Ecto neural progenitor cell (in vitro differentiated cells): Measurements from ENCODE around the gene FAM13B.
"Not testable (repeated sequence)": the region's sequence is repeated elsewhere in the genome, so short reads cannot be mapped to it uniquely, and the experiment has no call there.

Source experiments
- DNase-seq: peaks from one replicate; pipeline ENCODE4 v3.0.0-alpha.2; 2018; ENCODE audit warnings: low spot score

FAM13B gene

DNA sequence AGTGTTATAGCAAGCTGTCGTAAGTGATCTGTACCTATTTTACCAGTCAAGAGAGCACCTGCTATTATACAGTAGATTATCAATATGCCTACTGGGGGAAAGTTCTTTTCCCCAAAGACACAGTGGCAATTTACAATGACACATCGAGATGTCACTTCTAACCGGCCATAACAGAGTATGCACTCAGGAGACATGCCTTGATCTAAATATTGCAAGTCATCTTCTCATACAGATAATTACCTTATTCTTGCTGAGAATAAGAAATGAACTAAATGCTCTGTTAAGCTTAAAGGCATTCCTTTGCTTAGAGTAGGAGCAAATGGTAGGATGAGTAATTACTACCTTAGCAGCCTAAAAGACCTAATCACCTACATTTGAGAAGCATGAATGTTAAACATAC, 72.1 kb downstream of the FAM13B start:
- no peak for DNase-seq

DNA sequence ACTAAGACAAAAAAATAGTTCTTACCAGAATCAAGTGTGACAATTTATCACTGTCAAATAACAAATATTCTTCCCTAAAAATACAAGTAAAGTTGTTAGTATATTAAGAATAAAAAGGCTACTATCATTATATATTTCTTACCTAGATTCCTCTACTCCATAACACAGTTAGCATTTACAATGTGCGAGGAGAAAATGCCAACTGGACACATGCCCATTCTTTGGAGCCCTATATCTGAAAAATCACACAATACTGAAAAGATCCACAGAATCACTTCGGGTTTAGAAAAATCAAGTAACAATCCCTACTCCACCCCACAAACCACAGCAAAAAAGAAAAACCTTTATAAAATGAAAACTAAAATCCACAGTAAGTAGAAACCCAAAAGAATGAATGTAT, 72.7 kb downstream of the FAM13B start:
- DNase-seq: no peak

DNA sequence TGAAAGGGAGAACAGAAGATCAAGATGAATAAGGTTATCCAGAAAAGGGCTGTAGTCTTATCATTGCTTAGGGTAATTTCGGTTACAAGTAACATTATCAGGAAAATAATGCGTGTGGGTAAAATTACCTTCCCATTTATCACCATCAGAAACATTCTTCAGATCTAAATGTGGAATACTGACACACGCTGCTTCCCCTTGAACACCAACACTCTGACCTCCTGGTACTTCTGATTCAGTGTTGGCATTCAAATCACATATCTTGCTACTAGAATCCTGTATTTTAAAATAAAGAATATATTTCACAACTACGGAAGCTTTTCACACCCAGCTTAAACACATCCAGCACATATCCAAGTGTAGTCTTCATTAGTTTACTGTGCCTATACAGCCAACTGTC, 73.4 kb downstream of the FAM13B start:
- DNase-seq: no peak

DNA sequence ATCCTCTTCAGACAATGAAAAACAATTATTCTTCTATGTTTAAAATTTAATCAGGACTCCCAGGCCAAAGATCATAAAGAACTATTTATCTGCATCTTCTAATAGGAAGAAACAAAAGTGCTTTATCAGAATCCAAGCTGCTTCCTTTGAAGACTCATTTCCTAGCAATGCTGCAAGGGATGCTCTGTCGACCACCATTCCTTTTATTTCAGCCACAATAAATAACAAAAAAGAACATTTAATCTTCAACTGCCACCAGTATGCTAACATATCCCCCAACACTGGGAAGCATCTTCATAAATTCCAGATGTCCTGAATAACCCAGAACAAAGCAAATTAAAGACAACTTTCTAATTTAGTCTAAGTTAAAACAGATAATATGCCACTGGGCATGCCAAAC, 74.9 kb downstream of the FAM13B start:
- DNase-seq: no peak

DNA sequence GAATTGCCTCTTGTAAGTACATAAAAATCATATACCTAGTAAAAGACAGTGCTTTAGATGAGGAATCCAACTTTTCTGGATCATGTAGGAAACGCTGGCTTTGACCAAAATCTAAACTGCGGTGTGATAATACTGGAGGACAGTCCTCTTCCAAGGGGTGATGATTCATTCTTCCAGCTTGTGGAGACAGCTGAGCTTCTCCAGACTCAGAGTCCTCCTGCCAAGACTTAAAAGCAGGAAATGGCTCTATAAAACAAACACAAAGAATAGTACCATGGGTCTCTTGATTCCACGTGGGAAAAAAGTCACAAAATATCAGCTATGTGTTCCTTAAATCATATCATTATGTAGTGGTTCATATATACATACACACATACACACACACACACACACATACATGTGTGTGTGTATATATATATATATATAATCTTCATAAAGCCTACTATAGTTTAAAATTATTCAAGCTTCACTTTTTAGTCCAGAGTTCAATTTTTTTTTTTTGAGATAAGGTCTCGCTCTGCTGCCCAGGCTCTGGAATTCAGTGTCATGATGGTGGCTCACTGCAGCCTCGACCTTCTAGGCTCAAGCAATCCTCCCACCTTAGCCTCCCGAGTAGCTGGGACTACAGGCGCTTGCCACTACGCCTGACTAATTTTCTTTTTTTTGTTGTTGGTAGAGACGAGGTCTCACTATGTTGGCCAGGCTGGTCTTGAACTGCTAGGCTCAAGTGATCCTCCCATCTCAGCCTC, 78.6 kb downstream of the FAM13B start:
- DNase-seq: no peak

DNA sequence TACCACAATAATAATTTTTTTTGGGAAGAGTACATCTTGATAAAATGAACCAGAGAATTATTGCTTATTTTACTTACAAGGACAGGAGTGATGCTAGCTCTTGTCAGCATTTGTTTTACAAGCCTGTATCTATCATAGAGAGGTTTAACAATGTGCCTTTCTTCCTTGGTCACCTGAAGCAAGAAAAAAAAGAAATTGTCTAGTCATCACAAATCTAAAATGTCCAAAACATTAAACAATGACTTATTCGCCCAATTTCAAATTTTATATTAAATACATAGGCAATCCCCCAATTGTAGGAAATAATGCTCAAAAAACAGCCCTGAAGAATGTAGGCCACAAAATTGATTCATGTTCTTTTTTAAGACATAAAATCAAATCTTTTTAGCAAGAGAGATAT, 87.1 kb downstream of the FAM13B start:
- DNase-seq: no peak

DNA sequence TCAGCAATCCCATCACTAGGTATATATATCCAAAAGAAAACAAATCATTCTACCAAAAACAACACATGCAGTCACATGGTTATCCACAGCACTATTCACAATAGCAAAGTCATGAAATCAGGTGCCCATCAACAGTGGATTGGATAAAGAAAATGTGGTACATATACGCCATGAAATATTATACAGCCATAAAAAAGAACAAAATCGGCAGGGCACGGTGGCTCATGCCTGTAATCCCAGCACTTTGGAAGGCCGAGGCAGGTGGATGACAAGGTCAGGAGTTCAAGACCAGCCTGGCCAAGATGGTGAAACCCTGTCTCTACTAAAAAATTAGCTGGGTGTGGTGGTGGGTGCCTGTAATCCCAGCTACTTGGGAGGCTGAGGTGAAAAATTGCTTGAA, 88.6 kb downstream of the FAM13B start:
- not testable (repeated sequence) for DNase-seq

DNA sequence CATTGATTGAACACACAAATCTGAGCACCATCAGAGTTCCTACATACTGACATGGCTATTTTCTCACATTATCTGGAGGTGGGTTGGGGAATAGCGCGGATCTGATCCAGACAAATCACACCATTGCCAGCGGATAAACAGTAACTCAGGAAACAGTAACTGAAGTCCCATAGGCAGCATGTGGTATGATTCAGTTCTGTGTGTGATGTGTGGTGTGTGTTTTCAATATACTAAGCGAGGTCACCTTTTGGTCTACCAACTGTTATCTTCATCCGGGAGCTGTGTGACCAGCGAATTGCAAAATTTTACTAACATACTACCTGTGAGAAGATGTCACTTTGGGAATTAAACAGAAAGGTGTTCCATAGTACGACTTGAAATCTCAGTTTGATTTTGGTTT, 93.5 kb downstream of the FAM13B start:
- no peak for DNase-seq

DNA sequence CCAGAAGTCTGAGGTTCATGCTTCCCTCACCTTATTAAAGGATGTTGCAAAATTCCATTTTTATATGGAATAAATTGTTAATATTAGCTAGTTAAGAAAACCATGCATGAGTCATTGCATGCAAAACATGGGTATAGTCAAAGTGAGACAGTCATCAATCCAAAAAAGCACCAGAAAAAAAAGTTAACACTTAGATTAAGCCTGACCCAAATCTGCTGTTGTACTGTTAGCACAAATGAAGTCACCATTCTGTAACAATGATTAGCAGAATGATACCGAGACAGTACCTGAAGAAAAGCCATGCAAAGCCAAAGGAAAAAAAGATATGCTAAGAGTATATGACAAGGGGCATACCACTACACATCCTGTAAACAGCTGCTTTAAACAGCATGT, 94.1 kb downstream of the FAM13B start:
- DNase-seq: no peak

DNA sequence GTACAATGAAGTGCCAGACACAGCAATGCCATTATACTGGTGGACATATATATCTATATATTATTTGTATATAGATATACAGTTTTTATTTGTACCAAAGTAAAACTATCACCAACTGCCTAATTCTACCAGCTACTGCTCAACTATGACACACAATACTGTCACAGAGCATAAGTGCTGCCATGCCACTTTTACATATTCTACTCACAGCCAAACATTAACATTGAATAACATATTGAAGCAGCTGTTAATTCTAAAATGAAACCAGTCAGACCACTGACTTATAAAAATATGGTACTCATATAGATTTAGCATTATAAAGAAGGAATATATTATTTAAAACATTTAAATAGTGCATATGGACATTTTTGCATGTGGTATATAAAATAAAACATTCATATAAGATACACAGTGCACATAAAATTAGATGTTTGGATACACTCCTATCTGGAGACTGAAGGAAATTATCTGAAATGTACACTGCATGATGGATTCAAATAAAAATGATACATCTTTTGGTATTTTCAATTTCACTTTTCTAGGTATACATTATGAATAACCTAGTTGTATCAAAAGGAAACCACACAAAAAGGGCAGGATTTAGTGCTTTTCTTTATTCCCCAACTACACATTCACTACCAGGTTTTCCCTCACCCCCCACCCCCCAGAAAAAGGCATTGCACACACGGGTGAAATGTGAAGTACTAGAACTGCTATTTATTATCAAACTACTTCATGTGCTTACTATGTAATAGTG, 94.7 kb downstream of the FAM13B start:
- no peak for DNase-seq

DNA sequence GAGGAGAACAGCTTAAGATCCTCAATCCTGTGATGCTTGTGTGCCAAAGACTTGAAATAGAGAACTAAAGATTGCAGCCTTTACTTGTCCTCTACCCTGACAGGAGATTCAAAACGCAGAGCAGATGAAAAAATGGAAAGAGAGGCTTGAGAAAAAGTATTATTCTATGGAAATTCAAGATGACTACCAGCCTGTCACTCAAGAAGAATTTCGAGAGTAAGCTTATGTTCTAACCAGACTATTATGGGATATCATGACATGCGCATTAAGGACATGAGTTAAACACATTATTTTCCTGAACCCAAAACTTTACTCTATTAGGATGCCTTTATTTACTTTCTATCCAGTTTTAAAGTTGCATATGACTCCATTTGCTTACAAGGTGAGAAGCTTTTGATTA, 97.2 kb downstream of the FAM13B start:
- DNase-seq: no peak

DNA sequence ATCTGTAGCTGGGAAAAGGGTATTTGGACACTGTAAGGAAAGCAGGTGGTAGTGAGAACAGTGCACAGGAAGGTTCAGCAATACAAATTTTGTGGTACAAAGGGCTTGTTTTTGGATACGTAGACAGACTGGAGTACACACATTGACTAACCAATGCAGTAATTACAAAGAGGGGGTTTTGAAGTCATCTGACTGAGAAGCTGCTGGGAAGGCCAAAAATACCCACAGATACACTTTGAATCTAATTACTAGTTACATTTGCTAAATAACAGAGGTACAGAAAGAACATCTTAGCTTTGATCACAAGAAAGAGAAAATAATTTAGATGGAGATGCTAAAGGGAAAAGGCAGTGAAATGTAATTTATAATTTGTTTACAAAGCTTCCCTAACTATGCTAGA, 97.7 kb downstream of the FAM13B start:
- DNase-seq: no peak

DNA sequence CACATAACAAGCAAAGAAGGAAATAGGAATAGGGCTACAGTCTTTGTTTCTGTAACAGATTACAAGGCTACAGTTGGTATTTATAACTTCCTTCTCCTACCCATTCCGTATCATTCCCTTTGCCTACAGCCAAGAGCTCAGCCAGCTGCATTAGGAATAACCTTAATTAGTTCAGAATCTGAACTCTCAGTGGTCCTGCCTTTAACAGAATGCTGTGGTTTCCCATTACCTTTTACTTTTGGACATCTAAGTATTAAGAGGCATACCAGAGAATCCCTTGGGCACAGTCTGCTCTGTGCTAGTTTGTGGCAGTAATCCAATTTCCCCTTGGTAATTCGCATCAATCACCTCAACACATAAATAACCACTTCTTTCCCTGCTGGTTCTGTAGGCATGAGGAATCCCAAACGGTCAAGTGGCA, 99.4 kb downstream of the FAM13B start:
- DNase-seq: no peak

DNA sequence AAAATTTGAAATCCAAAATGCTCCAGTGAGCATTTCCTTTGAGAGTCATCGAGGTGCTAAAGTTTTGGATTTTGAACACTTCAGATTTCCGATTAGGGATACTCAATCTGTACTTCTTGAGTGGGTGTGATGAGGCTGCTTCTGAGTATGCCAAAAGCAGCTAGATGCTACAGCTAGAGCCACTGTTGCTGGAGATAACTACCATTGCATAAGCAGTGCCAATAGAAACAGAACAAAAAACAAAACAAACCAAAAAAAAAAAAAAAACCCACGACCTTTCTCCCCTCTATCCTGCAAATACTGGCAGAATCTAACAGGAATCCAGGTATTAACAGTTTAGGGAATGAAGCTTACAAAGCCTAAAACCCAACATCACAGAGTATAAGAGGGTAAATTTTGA, 100.1 kb downstream of the FAM13B start:
- no peak for DNase-seq

DNA sequence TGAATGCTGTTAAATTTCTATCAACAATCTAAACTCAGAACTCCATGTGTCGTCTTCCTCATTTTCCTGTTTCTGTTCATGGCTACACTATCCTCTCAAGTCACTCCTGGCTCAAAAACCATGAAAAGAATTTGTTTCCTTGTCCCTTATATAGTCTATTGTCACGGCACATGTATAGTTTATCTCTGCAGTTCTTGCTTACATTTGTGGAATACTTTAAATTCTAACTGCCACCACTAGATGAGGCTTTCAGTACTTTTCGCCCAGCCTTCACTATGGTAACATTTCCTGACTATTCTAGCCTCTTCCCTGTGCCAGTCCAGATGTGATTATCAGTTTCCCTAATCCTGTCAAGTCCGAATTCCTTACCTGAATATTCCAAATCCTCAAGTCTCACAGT, 109.0 kb downstream of the FAM13B start:
- no peak for DNase-seq

DNA sequence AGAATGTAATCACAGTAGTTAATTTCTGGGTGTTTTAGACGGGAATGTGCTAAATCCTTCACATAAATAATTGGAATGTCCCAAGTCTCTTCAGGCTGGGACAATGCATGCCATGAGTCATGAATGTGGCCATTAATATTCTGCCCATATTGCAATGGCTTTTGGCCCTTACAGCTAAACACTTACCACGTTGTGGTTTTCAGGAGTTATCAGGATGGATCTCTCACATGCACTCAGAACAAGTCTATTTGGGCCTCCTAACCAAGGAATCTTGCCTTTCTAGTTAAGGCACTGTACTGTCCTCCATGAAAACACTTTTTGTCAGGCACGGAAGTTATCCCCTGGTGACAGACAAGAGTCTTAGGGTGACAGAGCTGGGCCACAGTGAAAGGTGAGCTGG, 110.9 kb downstream of the FAM13B start:
- no peak for DNase-seq

DNA sequence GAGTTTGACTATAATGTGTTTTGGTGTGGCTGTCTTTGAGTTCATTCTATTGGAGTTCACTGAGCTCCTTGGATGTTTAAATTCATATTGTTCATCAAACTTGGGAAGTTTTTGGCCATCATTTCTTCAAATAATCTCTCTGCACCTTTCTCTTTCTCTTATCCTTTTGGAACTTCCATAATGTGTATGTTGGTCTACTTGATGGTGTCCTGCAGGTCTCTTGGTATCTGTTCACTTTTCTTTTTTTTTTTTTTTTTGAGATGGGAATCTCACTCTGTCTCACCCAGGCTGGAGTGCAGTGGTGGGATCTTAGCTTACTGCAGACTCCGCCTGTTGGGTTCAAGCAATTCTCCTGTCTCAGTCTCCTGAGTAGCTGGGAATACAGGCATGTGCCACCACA, 116.0 kb downstream of the FAM13B start:
- DNase-seq: no peak

DNA sequence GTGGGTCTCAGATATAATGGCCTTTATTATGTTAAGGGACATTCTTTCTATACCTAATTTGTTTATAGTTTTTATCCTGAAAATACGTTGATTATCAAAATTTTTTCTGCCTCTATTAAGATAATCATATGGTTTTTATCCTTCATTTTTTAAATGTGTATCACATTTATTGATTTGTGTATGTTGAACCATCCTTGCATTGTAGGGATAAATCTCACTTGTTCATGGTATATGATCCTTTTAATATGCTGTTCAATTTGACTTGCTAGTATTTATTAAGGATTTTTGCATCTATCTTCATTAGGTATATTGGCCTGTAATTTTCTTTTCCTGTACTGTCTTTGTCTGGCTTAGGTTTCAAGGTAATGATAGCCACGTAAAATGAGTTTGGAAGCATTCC, 118.1 kb downstream of the FAM13B start:
- DNase-seq: no peak

DNA sequence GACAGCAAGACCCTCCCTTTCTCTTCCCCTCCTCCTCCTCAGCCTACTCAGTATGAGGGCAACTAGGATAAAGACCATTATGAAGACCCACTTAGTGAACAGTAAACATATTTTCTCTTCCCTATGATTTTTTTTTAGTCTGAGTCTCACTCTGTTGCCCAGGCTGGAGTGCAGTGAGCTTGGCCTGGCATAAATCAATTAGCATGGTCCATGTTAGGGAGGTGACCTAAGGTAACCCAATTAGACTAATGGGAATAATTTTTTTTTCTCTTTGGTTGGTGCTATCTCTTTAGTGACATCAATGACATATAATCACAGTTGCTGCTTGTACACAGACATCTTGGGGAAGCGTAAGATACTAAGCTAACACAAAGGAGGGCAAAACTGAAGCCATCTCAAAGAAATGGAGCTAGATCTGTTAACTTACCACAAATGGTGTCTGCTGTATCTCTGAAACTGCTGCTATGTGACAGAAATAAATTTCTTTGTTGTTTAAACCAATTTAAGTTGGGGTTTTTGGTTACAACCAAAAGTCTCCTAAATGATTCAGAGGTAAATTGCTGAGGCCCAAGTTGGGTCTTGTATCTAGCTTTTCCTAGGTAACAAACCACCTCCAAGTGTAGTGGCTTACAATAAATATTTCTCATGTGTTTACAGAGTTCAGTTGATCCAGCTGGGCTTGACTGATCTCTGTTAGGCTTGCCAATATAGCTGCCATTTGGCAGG, 130.3 kb downstream of the FAM13B start:
- DNase-seq: no peak

DNA sequence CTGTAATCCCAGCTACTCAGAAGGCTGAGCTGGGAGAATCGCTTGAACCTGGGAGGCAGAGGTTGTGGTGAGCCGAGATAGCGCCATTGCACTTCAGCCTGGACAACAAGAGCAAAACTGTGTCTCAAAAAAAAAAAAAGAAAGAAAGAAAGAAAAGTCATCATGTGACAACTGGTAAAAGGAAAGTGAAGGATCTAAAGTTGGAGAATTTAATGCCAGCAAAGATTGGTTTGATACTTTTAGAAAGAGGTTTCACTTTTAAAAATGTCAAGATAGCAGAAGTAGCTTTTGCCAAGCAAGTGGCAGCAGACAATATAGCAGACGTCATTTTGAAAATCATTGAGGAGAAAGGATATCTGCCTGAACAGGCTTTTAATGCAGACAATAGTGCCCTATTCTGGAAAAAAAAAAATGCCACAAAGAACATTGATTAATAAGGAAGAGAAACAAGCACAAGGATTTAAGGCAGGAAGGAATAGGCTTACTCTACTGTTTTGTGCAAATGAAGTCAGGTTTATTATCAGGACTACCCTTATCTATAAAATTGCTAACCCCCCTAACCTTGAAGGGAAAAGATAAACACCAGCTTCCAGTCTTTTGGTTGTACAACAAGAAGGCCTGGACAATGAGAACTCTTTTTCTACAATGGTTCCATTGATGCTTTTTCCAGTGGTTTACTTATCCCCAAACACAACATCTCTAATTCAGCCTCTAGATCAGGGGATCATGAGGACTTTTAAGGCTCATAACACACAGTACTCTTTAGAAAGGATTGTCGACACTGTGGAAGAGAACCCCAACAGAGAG, 131.7 kb downstream of the FAM13B start:
- no peak for DNase-seq

DNA sequence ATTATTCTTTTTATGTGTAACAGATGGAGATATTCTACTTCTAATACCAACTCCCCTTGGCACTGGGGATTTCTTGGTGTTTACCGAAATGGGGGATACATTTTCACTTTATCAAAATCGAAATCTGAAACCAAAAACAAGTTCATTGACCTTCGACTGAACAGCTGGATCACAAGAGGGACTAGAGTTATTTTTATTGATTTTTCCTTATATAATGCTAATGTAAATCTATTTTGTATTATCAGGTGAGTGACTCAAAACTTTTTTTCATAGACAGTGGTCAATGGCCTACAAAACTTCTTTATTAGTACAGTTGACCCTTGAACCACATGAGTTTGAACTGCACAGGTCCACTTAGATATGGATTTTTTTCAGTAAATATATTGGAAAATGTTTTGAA, 133.4 kb downstream of the FAM13B start:
- no peak for DNase-seq

DNA sequence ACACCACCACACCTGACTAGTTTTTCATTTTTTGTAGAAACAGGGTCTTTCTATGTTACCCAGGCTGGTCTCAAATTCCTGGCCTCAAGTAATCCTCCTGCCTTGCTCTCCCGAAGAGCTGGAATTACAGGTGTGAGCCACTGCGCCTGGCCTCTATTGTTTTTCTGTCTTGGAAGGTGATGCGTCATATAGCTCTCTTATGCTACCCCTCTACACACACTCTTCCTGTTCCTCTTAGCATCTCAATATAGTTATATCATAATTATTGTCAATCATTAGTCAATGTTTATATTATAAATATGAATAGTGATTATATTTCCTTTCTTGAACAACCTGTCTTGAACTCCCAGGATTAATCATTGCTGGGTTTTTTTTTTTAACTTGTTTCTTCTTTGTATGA, 136.3 kb downstream of the FAM13B start:
- DNase-seq: no peak
